Thoracic aorta (tissue), 2 donors: Measurements from ENCODE around the gene SLC22A5. TPM values are rescaled to one million over a fixed set of nuclear protein-coding genes. Genes with fewer than 3 reads are reported as not detected.

Source experiments
- ATAC-seq: fragments of 150-250 bp; one replicate; pipeline ENCODE4 v1.8.0; 2017; ENCODE audit warnings: low read depth; ENCODE audit not compliant: insufficient number of reproducible peaks, low FRiP score
- DNase-seq: peaks from one replicate; pipeline ENCODE4 v3.0.0-alpha.2; 2020; ENCODE audit warnings: low spot score
- H3K27ac ChIP-seq, 2 donors: fragments of 200-600 bp; sonication (generic); 1 replicate in 1 of 2; 2 replicates in 1 of 2; pipeline ENCODE4 v1.5.1; 2016; ENCODE audit warnings: mild to moderate bottlenecking in 2 of 2, moderate library complexity in 2 of 2
- H3K27me3 ChIP-seq: fragments of 200-600 bp; sonication (generic); replicated peaks from 2 replicates; pipeline ENCODE4 v1.6.0; 2016; ENCODE audit warnings: mild to moderate bottlenecking; ENCODE audit not compliant: insufficient read depth
- H3K36me3 ChIP-seq: fragments of 200-600 bp; sonication (generic); one replicate; pipeline ENCODE4 v1.5.1; 2016
- H3K4me1 ChIP-seq, 2 donors: fragments of 200-600 bp; sonication (generic); 1 replicate in 1 of 2; 2 replicates in 1 of 2; pipeline versions ENCODE4 v1.5.1 to v1.6.0; 2016; ENCODE audit warnings: low read depth in 2 of 2, mild to moderate bottlenecking in 1 of 2; ENCODE audit not compliant: control insufficient read depth in 1 of 2
- H3K4me3 ChIP-seq: fragments of 200-600 bp; sonication (generic); 2 replicates; pipeline ENCODE4 v1.5.1; 2016; ENCODE audit warnings: mild to moderate bottlenecking
- H3K9me3 ChIP-seq: fragments of 200-600 bp; sonication (generic); 2 replicates; pipeline ENCODE4 v1.5.1; 2016
- CTCF ChIP-seq: fragments of 200-600 bp; sonication (generic); IDR thresholded peaks from one replicate; pipeline ENCODE4 v1.5.1; 2019; ENCODE audit warnings: antibody characterized with exemption
- total RNA-seq, 2 donors: library from RNA; depleted of rRNA; stranded (reverse); fragments of >200 nt; gene quantifications; one replicate each; pipeline versions ENCODE4 v1.1.0 to v1.2.3, GENCODE V29; 2016

The SLC22A5 gene
- total RNA-seq, 2 donors from 2014 or later = 24.9 to 30.8 TPM

DNA sequence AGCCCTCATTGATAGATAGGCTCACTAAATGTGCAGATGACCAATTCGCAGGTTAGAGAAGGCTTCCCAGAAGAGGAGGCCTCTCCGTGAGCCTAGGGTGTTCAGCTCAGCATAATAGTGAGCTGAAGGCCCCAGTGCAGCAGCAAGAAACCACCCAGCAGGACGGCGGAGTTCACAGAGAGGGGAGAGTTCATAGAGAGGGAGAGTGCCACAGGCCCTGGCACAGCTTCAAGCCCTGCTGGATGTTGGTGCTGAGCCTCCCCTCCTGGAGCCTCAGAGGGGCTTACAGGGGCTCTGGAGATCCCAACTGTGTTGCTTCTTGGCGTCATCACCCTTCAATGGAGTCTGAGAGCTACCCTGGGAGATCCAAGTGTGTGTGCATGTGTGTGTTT lies 2.1 kb downstream of the SLC22A5 start:
- ATAC-seq (no peak), DNase-seq (no peak)
- H3K9me3 ChIP-seq = no peaks in the 10 kb centered on the region
- peak overlapping the region; percentile 83 to 90 for H3K27ac ChIP-seq
- peaks cover 20 to 64% of the 10 kb centered on the region in 2 donors for H3K4me1 ChIP-seq
- no peaks in the 10 kb centered on the region for H3K27me3 ChIP-seq
- no peak for TF ChIP-seq CTCF
- H3K4me3 ChIP-seq = peak overlapping the region; percentile 94
- H3K36me3 ChIP-seq = no peaks in the 10 kb centered on the region

- no peaks in the 10 kb centered on the region for H3K27me3 ChIP-seq
- H3K9me3 ChIP-seq = no peaks in the 10 kb centered on the region
- ATAC-seq (no peak), DNase-seq (no peak)
- no peak overlapping the region for H3K4me3 ChIP-seq
- peak overlapping the region in 1 of 2 donors; percentile 90 for H3K27ac ChIP-seq
- no peak for TF ChIP-seq CTCF
- H3K4me1 ChIP-seq = peaks cover 19 to 65% of the 10 kb centered on the region in 2 donors
- no peaks in the 10 kb centered on the region for H3K36me3 ChIP-seq
Observed at GRCh38 chr5:132372127-132372526, 2.6 kb downstream of the SLC22A5 start.

DNA sequence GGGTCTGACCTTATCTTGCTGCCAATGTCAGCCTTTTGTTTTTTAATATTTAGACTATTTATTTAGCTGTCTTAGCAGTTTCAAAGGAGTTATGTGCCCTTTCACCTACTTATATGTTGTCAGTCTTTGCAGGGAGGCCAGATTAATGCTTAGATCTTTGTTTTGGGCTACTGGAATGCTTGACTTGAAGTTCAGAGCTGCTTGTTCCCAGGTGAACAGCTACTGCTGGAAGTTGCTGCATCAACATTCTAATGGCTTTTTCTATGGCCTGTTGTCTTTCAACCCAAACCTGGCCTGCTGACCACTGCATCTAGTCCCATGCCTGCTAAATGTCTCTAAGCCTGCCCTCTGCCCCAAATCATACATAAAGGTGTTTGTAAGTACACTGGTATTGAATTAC lies 3.0 kb downstream of the SLC22A5 start:
- Histone ChIP-seq H3K9me3 (no peaks in the 10 kb centered on the region), H3K36me3 (no peaks in the 10 kb centered on the region), H3K4me1 (peaks cover 15 to 64% of the 10 kb centered on the region in 2 donors), H3K4me3 (no peak overlapping the region), H3K27ac (no peak overlapping the region), H3K27me3 (no peaks in the 10 kb centered on the region)
- ATAC-seq (no peak), DNase-seq (no peak)
- no peak for TF ChIP-seq CTCF

- DNase-seq = no peak
- TF ChIP-seq CTCF = no peak
- Histone ChIP-seq H3K36me3 (no peaks in the 10 kb centered on the region), H3K9me3 (no peaks in the 10 kb centered on the region), H3K27me3 (no peaks in the 10 kb centered on the region), H3K4me3 (no peak overlapping the region), H3K4me1 (peaks cover 7 to 49% of the 10 kb centered on the region in 2 donors), H3K27ac (peak overlapping the region; percentile 69 to 71)
- ATAC-seq = no peak
Observed at GRCh38 chr5:132375957-132376356, 6.4 kb downstream of the SLC22A5 start.

GRCh38 chr5:132376694-132377641 lies 7.5 kb downstream of the SLC22A5 start:
- no peak for DNase-seq
- Histone ChIP-seq H3K4me1 (peaks cover 5 to 39% of the 10 kb centered on the region in 2 donors), H3K4me3 (peak overlapping the region; percentile 53), H3K36me3 (no peaks in the 10 kb centered on the region), H3K9me3 (no peaks in the 10 kb centered on the region), H3K27ac (peak overlapping the region; percentile 69 to 71), H3K27me3 (no peaks in the 10 kb centered on the region)
- peak; percentile 47 for ATAC-seq
- no peak for TF ChIP-seq CTCF
